Measurements from ENCODE around the gene ERFE.

Gene ERFE

DNA sequence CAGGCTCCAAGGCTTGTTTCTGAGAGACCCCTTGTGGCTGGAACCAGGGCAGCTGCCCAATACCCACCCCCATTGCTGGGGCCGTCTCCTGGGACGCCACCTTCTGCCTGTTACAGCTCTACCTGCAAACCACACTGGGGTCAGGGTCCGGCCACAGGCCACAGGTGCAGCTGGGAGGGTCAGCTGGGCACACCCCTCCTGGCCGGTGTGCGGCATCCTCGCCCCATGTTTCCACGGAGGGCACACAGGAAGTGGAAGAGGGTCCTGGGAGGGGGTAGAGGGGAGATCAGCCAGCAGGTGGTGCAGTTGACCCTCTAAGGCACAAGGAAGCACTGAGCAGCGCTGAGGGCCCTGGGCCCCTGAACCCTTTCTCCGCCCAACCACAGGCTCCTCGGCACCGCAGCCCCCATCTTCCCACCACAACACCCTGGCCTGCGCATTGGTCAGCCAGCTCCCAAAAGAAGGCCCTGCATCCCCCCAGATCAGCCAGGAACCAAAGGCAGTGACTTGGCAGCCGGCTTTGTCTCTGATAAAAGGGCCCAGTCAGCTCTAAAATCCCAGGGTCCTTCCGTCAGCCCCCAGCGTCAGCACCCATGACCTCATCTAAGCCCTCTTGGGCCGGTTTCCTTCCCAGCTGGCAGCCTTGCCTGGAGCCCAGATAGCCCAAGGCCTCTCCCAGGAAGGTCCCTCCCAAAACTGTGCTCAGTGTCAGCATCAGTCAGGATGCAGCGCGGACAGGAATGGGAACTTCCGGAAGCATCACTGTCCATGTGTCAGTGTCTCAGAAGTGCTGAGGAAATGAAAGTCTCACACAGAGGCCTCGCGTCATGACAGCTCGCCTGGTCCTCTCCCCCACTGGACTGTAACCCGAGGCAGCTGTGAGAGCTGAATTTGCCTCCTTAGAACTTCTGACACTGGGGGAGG, 1.7 kb downstream of the ERFE start:
- TF ChIP-seq EGR1 (IDR thresholded peaks at IDR 0.05) (no peak), RAD21 (IDR thresholded peaks at IDR 0.05; ENCODE audit: low read depth) (peak; percentile 19; the same call in 1 of the 2 replicates)

GRCh38 chr2:238161291-238162051, 2.7 kb downstream of the ERFE start:
- no peak for TF ChIP-seq TEAD4 (IDR thresholded peaks at IDR 0.05)
- no peak for TF ChIP-seq REST (IDR thresholded peaks at IDR 0.05; ENCODE audit: low read depth)
- TF ChIP-seq, protein P1, sequence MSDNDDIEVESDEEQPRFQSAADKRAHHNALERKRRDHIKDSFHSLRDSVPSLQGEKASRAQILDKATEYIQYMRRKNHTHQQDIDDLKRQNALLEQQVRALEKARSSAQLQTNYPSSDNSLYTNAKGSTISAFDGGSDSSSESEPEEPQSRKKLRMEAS (IDR thresholded peaks at IDR 0.05) = no peak
- no peak for TF ChIP-seq CEBPB (IDR thresholded peaks at IDR 0.05)
- TF ChIP-seq RAD21 (IDR thresholded peaks at IDR 0.05; ENCODE audit: low read depth) = no peak
- TF ChIP-seq, protein P2, sequence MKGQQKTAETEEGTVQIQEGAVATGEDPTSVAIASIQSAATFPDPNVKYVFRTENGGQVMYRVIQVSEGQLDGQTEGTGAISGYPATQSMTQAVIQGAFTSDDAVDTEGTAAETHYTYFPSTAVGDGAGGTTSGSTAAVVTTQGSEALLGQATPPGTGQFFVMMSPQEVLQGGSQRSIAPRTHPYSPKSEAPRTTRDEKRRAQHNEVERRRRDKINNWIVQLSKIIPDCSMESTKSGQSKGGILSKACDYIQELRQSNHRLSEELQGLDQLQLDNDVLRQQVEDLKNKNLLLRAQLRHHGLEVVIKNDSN (IDR thresholded peaks at IDR 0.05) = no peak
- TF ChIP-seq NFIC (IDR thresholded peaks at IDR 0.05) = no peak
- no peak for TF ChIP-seq ZBTB7A (IDR thresholded peaks at IDR 0.05; ENCODE audit: low read depth)
- no peak for TF ChIP-seq TAF1 (IDR thresholded peaks at IDR 0.05; ENCODE audit: low read depth)
- no peak for TF ChIP-seq EGR1 (IDR thresholded peaks at IDR 0.05)
- TF ChIP-seq TCF12 (IDR thresholded peaks at IDR 0.05; ENCODE audit: low read depth) = no peak
- TF ChIP-seq YY1 (IDR thresholded peaks at IDR 0.05; ENCODE audit: low read depth) = no peak
- TF ChIP-seq EP300 (IDR thresholded peaks at IDR 0.05; ENCODE audit: borderline replicate concordance) = no peak
- no peak for TF ChIP-seq FOXM1 (IDR thresholded peaks at IDR 0.05; ENCODE audit: borderline replicate concordance, low read depth)
- TF ChIP-seq CREB1 (IDR thresholded peaks at IDR 0.05; ENCODE audit: low read depth) = no peak

- TF ChIP-seq FOXM1 (IDR thresholded peaks at IDR 0.05; ENCODE audit: borderline replicate concordance, low read depth) = no peak
- no peak for TF ChIP-seq REST (IDR thresholded peaks at IDR 0.05; ENCODE audit: low read depth)
- no peak for TF ChIP-seq ZBTB7A (IDR thresholded peaks at IDR 0.05; ENCODE audit: low read depth)
- TF ChIP-seq NFIC (IDR thresholded peaks at IDR 0.05) = no peak
- TF ChIP-seq CEBPB (IDR thresholded peaks at IDR 0.05) = no peak
- TF ChIP-seq YY1 (IDR thresholded peaks at IDR 0.05; ENCODE audit: low read depth) = no peak
- TF ChIP-seq EP300 (IDR thresholded peaks at IDR 0.05; ENCODE audit: borderline replicate concordance) = no peak
- TF ChIP-seq TEAD4 (IDR thresholded peaks at IDR 0.05) = no peak
- TF ChIP-seq, protein P2 (IDR thresholded peaks at IDR 0.05) = no peak
- TF ChIP-seq CREB1 (IDR thresholded peaks at IDR 0.05; ENCODE audit: low read depth) = no peak
- TF ChIP-seq, protein P1 (IDR thresholded peaks at IDR 0.05) = no peak
- no peak for TF ChIP-seq TCF12 (IDR thresholded peaks at IDR 0.05; ENCODE audit: low read depth)
These were observed 3.6 kb downstream of the ERFE start for GRCh38 chr2:238162251-238162845.

DNA sequence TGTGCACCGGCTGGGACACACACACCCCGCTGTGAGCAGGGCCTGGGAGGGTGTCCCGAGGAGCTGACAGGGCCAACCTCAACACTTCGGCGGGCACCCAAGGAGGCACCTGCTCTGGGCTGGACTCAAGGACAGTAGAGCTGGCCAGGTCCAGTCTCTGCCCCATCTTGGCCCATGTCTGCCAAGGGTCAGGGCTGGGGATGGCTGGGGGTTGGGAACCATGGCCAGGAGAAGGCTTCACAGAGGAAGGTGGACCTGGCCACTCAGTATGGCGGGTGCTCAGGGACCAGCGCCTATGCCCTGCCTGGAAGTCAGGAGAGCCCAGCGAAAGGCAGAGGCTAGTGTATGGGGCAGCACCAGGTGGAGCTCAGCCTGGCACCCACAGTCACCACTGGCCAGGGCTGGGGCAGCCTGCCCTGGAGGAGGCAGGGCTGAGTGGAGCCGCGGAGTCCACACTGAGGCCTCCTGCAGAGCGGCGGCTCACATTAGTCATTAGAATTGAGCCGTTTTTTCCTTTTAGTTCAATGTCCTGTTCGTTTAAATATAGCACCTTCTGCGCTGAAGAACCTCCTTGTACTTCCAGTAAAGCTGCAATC, 4.2 kb downstream of the ERFE start:
- TF ChIP-seq EGR1 (IDR thresholded peaks at IDR 0.05) = no peak
- no peak for TF ChIP-seq NFIC (IDR thresholded peaks at IDR 0.05)
- TF ChIP-seq, protein P1 (IDR thresholded peaks at IDR 0.05) = no peak
- no peak for TF ChIP-seq EP300 (IDR thresholded peaks at IDR 0.05; ENCODE audit: borderline replicate concordance)
- TF ChIP-seq TCF12 (IDR thresholded peaks at IDR 0.05; ENCODE audit: low read depth) = no peak
- TF ChIP-seq, protein P2 (IDR thresholded peaks at IDR 0.05) = no peak
- no peak for TF ChIP-seq RAD21 (IDR thresholded peaks at IDR 0.05; ENCODE audit: low read depth)
- TF ChIP-seq FOXM1 (IDR thresholded peaks at IDR 0.05; ENCODE audit: borderline replicate concordance, low read depth) = no peak
- TF ChIP-seq TAF1 (IDR thresholded peaks at IDR 0.05; ENCODE audit: low read depth) = no peak
- TF ChIP-seq CREB1 (IDR thresholded peaks at IDR 0.05; ENCODE audit: low read depth) = no peak
- no peak for TF ChIP-seq REST (IDR thresholded peaks at IDR 0.05; ENCODE audit: low read depth)
- no peak for TF ChIP-seq TEAD4 (IDR thresholded peaks at IDR 0.05)
- TF ChIP-seq ZBTB7A (IDR thresholded peaks at IDR 0.05; ENCODE audit: low read depth) = no peak
- TF ChIP-seq CEBPB (IDR thresholded peaks at IDR 0.05) = no peak
- no peak for TF ChIP-seq YY1 (IDR thresholded peaks at IDR 0.05; ENCODE audit: low read depth)
